ENCODE data around the gene RAC2.

RAC2 gene

DNA sequence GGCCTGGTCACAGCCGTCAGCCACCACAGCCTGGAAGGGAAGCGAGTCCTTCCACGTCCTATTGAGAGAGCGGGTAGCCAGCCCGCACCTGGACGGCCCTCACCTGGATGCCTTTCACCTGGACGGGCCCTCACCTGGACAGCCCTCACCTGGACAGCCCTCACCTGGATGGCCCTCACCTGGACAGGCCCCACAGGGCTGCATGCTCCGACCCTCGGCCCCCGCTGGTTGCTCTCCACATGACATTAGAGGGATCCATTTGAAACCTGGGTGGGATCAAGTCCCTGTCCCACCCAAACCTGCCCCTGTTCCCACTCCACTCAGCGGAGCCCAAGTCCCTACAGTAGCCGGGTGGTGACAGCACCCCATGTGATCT, 59.7 kb downstream of the RAC2 start:
- no peak for DNase-seq

- no peak for DNase-seq
These were observed 60.4 kb downstream of the RAC2 start for GRCh38 chr22:37183432-37184379.

- DNase-seq, result no peak
These were observed 61.2 kb downstream of the RAC2 start for GRCh38 chr22:37182949-37183245.

GRCh38 chr22:37182101-37182948, 61.7 kb downstream of the RAC2 start:
- DNase-seq, result no peak

DNA sequence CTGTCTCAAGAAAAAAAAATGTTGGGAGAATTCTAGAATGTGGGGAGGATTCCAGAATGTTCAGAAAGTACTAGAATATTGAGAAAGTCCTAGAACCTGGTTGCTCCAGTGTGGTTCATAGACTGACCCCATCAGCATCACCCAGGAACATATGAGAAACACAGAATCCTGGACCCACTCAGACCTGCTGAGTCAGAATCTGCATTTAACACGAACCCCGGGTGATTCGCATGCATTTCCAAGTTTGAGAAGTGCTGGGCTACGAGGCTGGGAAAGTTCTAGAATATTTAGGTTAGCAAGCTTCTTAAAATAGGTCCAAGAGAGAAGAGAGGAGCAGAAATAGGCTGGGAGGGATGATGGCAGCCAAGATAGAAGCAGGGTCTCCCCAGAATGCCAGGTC, 62.4 kb downstream of the RAC2 start:
- no peak for DNase-seq

DNA sequence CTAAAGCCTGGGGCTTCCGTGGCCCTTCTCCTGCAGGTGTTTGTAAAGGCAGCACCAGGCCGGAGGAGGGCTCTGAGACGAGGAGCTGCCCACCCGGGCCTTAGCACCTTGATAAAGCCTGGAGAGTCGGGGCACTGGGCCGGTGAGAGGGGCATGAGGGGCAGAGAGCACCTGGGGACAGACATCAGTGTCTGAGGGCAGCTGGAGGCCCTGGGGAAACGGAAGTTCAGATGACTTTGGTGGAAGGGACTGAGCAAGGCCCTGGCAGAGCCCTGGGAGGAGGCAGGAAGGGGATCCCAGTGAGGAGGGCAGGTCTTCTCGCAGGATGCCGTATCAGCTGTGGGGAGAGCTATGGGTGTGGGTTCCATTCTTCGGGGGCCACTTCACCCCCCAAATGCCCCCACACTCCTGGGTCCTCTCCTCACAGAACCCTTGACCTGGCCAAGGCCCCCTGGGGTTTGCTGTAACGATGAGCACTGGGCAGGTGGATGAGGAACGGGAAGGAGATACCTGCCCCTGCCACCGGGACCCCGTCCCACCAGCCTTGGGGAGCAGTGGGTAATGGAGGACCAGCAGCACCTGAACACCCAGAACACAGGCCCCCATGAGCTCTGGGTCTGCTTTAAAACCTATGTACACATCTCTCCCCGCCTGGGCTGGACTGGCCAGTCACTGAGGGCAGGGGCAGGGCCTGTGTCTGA, 63.4 kb downstream of the RAC2 start:
- no peak for DNase-seq

GRCh38 chr22:37179622-37180420, 64.2 kb downstream of the RAC2 start:
- DNase-seq, result no peak

DNA sequence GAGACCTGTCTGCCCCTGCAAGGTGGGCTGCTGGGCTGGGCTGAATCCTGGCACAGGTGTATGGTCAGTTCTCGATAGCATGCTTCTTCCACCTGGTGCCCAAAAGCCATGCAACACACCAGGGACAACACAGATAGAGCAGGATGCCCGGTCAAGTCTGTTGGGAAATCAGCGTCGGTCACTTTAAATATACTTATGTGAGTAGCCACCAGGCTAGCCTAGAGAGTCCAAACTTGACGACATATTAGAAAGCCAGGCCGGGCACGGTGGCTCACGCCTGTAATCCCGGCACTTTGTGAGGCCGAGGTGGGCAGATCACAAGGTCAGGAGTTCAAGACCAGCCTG, 65.0 kb downstream of the RAC2 start:
- no peak for DNase-seq

DNA sequence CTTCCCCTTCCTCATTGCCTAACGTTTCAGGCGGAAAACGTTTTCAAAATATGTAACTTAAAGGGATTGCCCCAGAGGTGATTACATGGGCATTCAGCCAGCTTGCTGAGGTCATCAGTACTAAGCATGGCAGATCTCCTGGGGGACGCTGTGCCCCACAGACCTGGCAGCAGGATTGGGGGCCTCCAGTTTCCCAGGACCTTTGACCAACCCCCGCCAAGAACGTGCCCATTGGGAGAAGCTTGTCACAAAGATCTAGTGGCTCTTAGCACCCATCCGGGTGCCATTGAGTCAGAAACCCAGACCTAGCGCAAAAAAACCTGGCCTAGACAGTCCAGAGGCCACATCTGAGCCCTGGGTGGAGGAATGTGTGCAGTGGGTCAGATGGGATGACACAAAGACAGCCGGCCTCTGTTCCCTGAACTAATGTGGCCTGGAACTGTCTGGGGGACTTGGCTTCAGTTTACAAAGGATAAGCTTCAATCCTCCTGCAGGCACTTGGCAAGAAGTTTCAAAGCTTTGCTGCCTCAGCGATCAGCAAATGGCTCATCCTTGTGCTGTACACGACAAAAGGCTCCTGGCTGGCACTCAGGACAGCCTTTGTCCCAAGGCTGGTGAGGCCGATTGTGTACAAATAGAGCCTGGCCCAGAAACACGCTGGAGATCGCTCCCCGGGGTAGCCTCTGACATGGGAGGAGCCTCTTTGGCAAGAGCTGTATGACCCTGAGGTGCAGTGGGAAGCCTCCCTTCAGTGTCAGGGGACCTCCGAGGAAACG, 65.5 kb downstream of the RAC2 start:
- no peak for DNase-seq

- DNase-seq, result no peak
These were observed 66.3 kb downstream of the RAC2 start for GRCh38 chr22:37177755-37178154.

DNA sequence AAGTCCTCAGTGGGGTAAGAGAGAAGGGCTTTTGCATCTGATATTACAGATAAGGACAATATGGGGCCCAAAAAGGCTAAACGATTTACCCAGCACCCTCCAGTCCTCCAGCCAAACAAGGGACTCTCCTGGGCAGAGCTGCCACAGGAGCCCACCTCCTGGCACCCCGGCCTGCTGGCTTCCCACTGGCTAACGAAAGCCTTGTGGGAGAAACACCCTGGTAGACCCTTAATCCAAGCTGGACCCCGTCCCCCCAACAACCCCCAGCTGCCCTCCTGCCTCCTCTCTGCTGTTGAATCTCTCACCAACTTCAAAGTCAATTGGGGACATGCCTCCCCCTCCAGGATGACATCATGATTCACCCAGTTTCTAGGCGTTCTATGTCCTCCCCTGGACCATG, 66.8 kb downstream of the RAC2 start:
- no peak for DNase-seq

DNA sequence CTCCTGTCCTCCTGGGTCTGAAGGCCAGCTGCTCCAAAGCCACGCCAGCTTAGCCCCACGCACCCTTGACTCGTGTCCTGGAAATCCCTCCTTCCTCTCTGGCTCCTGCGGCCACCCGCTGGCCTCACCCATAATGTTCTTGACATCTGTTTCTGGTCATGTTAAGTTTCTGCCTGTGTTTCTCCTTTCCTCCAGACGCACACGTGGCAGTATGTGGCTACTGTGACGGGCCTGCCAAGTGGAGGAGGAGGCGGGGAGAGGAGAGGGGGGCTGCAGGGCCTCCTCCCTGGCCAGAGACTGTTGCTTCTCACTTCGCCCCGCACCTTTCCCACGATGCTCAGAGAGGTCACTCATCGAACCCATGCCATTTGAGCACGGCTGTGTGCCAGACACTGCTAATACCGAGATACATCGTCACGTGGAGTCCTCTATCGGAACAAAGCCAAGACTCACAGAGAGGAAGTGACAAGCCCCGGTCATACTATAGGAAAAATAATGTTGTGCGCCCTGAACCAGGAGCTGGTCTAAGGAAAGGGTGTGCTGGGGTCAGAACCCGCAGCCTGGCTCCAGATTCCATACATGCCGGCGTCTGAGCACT, 67.5 kb downstream of the RAC2 start:
- DNase-seq, result no peak

DNA sequence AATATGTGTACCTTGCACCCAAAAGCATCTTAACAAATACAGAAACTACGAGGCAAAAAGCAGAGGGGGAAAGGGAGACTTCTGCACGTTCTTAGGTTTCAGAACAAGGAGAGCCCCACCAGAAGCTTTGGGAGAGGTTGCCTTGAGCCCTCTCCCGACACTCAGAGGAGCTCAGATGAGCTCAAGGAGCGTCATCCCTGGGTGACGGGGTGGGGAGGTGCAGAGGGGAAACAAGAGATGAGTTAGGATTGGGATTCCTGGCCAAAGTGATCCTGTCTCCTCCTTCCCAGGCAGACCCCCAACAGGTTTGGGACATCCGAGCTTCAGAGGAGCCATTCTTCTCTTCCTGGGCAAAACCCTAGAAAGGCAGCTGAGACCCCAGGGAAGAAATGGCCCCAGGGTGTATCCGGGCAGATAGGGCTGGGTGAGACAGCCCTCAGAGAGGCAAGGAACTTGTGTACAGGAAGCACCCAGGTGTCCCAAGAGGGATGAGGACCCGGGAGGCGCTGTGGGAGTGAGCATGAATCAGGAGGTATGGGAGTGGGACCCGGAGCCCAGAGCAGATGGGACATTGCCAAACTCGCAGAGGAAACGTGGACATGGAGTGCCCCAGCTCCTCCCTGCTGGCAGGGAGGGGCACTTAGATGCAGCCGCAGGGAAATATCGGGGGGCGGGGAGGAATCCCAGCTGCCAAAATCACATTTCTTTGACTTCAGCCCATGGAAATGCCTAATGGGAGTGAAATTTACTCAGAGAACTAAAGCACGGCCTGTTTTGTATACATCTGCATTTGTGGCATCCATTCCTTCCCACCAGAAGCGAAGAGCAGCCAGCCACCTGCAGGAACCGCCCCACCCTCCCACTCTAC, 68.4 kb downstream of the RAC2 start:
- no peak for DNase-seq
